ENCODE measurements around the gene SEPTIN7.

SEPTIN7 gene

DNA sequence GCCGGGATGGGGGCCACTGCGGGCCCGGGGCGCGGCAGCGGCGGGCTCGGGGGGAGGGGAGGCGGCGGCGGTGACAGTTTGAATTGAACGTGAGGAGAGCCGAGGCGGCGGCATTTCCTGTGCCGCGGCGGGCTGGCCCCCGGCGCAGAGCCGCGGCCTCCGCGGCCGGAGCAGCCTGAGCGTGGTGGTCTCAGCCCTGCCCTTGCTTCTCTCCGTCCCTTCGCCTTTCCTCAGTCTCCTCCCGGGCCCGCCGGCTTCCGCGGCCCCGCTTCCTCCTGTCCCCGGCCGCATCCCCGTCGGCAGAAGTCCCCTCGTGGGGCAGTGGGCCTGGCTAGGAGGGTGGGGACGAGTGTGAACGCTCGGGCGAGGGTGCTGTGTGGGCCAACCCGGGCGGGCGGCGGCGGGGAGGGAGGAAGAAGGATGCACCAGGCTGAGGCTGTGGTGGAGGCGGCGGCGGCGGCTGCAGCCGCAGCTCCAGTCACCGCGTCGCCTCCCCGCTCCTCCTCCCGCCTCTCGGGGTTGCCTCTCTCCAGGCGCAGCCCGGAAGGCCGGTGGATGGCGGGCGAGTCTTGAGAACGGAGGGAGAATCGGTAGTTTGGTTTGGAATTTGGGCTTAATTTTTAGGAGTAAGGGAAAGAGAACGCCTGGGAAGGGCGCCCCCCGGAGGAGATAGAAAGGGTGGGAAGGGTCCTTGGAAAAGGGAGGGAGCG lies 690 bp downstream of the SEPTIN7 start:
- no peak for TF ChIP-seq POLR2A (IDR thresholded peaks at IDR 0.05; ENCODE audit: low read length)
- no peak for TF ChIP-seq GATA1 (IDR thresholded peaks at IDR 0.05; ENCODE audit: low read depth, low read length)
- peak; percentile 84 to 88 for DNase-seq

GRCh38 chr7:35802102-35802466 lies 1.2 kb downstream of the SEPTIN7 start:
- peak; percentile 36 to 51 for DNase-seq
- no peak for TF ChIP-seq GATA1 (IDR thresholded peaks at IDR 0.05; ENCODE audit: low read depth, low read length)
- no peak for TF ChIP-seq POLR2A (IDR thresholded peaks at IDR 0.05; ENCODE audit: low read length)

GRCh38 chr7:35802649-35803048 lies 1.8 kb downstream of the SEPTIN7 start:
- peak; percentile 44 to 50 for DNase-seq
- no peak for TF ChIP-seq POLR2A (IDR thresholded peaks at IDR 0.05; ENCODE audit: low read length)
- no peak for TF ChIP-seq GATA1 (IDR thresholded peaks at IDR 0.05; ENCODE audit: low read depth, low read length)

GRCh38 chr7:35804231-35804970 lies 3.5 kb downstream of the SEPTIN7 start:
- TF ChIP-seq GATA1 (IDR thresholded peaks at IDR 0.05; ENCODE audit: low read depth, low read length) (no peak), POLR2A (IDR thresholded peaks at IDR 0.05; ENCODE audit: low read length) (no peak)
- DNase-seq: no peak

DNA sequence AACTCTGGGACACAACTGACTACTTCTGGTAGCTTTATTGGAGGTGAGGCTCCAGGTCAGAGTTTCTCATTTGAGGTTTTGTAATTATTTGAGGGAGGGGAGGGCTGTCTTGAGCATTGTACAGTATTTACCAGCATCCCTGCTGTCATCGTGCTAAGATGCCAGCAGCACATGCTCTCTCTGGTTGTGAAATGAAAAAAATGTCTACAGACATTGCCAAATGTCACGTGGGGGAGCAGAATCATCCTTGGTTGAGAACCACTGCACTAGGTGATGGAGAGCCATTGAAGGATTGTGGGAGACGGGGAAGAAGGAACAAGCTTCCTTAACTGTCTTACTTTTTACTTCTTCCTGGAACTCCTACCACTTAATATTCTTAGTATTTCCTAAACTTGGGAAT lies 5.0 kb downstream of the SEPTIN7 start:
- TF ChIP-seq GATA1 (IDR thresholded peaks at IDR 0.05; ENCODE audit: low read depth, low read length) (no peak), POLR2A (IDR thresholded peaks at IDR 0.05; ENCODE audit: low read length) (no peak)
- no peak for DNase-seq

GRCh38 chr7:35816514-35816913 lies 15.7 kb downstream of the SEPTIN7 start:
- no peak for DNase-seq
- TF ChIP-seq POLR2A (IDR thresholded peaks at IDR 0.05; ENCODE audit: low read length): no peak

- TF ChIP-seq GATA1 (IDR thresholded peaks at IDR 0.05; ENCODE audit: low read depth, low read length) (no peak), POLR2A (IDR thresholded peaks at IDR 0.05; ENCODE audit: low read length) (no peak)
- DNase-seq: no peak
Measured at GRCh38 chr7:35817181-35817580, 16.3 kb downstream of the SEPTIN7 start.

- DNase-seq: no peak
- TF ChIP-seq GATA1 (IDR thresholded peaks at IDR 0.05; ENCODE audit: low read depth, low read length) (no peak), POLR2A (IDR thresholded peaks at IDR 0.05; ENCODE audit: low read length) (no peak)
Measured at GRCh38 chr7:35817930-35818329, 17.1 kb downstream of the SEPTIN7 start.

DNA sequence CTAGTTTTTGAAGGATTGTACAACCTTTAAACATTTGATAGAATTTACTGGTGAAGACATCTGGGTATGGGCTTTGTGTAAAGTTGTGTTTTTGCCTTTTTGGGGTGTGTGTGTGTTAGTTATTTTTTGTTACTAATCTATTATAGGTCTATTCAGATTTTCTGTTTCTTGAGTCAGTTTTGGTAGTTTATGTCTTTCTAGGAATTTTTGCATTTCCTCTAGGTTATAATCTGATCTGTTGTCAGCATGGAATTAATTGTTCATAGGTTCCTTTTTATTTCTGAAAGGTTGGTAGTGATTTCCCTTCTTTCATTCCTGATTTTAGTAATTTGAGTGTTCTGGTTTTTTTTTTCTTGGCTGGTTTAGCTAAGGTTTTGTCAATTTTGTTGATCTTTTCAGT lies 17.7 kb downstream of the SEPTIN7 start:
- TF ChIP-seq POLR2A (IDR thresholded peaks at IDR 0.05; ENCODE audit: low read length) (no peak), GATA1 (IDR thresholded peaks at IDR 0.05; ENCODE audit: low read depth, low read length) (no peak)
- no peak for DNase-seq

GRCh38 chr7:35819310-35819709 lies 18.5 kb downstream of the SEPTIN7 start:
- no peak for DNase-seq
- no peak for TF ChIP-seq POLR2A (IDR thresholded peaks at IDR 0.05; ENCODE audit: low read length)
- TF ChIP-seq GATA1 (IDR thresholded peaks at IDR 0.05; ENCODE audit: low read depth, low read length): no peak

DNA sequence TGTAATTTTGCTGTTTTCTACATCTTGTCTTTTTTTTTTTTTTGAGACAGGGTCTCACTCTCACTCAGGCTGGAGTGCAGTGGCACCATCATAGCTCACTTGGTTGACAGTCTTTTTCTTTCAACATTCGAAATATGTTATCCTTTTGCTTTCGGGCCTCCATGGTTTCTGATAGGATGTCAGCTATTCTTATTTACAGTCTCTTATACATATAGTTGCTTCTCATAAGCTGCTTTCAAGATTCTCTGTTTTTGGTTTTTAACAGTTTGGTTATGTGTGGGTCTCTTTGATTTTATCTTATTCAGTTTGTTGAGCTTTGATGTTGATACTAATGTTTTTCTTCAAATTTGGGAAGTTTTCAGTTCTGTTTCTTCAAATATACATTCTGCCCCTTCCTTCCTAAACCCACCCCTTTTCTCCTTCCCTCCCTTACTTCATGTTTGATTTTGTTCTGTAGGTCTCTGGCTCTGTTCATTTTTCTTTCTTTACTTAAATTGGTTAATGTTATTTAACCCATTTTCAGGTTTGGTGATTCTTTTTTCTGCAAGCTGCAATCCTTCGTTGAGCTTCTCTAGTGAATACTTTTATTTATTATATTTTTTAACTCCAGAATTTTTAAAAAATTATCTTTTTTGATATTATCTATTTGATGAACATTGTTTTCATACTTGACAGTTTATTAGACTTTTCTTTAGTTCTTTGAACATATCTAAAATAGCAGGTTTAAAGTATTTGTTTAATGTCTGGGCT lies 19.3 kb downstream of the SEPTIN7 start:
- TF ChIP-seq GATA1 (IDR thresholded peaks at IDR 0.05; ENCODE audit: low read depth, low read length) (no peak), POLR2A (IDR thresholded peaks at IDR 0.05; ENCODE audit: low read length) (no peak)
- DNase-seq: no peak

- TF ChIP-seq GATA1 (IDR thresholded peaks at IDR 0.05; ENCODE audit: low read depth, low read length): no peak
- TF ChIP-seq POLR2A (IDR thresholded peaks at IDR 0.05; ENCODE audit: low read length): no peak
- no peak for DNase-seq
Measured at GRCh38 chr7:35820858-35821257, 20.0 kb downstream of the SEPTIN7 start.

DNA sequence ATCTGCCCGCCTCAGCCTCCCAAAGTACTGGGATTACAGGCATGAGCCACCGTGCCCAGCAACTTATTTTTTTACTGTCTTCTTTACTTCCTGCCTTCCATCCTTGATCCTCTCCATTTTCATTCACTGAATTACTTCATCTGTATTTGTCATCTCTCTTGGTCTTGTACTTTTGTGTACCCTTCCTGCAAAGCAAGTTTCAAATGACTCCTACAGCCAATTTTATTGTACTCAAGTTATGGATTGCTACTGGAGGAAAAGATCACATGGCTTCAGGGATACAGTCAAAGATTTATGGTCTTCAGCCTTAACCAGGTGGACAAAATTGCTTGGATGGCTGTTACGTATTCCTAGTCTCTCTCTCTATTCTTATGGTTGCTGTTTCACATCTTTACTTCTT lies 22.6 kb downstream of the SEPTIN7 start:
- no peak for TF ChIP-seq GATA1 (IDR thresholded peaks at IDR 0.05; ENCODE audit: low read depth, low read length)
- TF ChIP-seq POLR2A (IDR thresholded peaks at IDR 0.05; ENCODE audit: low read length): no peak
- no peak for DNase-seq

DNA sequence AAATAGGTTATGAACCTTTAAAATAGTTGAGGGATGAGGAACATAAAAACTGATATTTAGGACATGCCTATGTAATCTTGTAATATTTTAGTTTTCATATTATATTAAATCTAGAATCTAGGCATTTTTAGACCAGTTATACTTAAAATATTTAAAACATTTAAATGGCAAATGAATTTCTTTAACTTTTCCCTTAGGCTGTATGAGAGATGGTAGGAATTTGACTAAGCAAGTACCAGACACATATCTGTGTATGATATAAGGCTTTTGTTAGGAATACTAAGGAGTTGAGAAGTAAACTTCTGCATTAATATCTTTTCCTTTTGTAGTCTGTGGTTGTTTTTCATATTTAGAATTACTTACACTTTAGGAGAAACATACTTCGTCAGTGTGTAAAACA lies 25.1 kb downstream of the SEPTIN7 start:
- DNase-seq: no peak
- TF ChIP-seq POLR2A (IDR thresholded peaks at IDR 0.05; ENCODE audit: low read length) (no peak), GATA1 (IDR thresholded peaks at IDR 0.05; ENCODE audit: low read depth, low read length) (no peak)
